NCI-H2107 treated with DMSO at 0.1 percent for 48 hours (cell line): ENCODE results near the gene ALOXE3.
"Not testable (repeated sequence)": the region's sequence is repeated elsewhere in the genome, so short reads cannot be mapped to it uniquely, and the experiment has no call there.

Experiments used
- DNase-seq: peaks from one replicate; lab custom pipeline; 2025; ENCODE audit not compliant: unreplicated experiment; lab: John Stamatoyannopoulos, UW

Gene ALOXE3

DNA sequence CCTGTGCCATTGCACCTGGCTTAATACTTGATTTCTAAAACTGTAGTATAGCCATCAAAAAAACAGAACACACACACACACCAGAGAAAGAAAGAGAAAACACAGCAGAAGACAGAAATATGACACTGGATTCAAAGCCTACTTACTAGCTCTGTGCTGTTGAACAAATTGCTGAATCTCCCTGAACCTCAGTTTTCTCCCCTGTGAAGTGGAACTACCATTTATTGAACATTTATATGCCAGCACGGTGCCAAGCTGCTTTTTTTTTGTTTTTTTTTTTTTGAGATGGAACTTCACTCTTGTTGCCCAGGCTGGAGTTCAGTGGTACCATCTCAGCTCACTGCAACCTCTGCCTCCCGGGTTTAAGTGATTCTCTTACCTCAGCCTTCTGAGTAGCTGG is 17.6 kb downstream of the ALOXE3 start:
- no peak for DNase-seq

DNA sequence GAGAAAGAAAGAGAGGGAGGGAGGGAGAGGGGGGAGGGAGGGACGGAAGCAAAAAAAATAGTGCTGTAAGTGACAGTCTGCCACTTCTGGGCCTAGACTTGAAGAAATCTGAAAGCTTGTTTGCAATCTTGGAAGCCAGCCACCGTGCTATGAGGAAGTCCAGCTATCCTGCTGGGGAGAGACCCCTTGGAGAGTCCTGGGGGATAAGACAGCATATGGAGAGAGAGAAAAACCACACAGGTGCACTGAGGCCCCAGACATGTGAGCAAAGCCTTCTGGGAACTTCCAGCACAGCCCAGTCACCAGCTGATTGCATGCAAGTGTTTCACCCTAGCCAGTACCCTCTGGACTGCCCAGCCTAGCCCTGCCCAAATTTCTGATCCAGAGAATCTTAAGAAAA is 18.2 kb downstream of the ALOXE3 start:
- no peak for DNase-seq

DNA sequence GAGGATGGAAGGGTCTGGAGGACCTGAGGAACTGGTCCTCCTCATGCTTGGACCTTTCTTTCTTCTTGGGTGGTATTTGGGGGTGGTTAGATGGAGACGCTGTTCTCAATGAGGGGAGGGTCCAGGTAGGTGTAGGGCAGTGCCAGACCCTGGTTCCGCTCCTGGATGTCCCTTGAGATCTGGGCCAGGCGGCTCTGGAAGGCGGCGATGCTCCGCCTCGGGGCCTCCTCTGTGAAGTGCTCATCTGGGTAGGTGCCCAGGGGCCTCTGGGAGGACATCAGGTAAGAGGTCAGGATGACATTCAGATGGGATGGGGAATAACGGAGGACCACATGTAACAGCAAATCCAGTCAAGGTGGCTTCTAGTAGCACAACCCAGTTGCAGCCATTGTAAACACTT is 21.8 kb downstream of the ALOXE3 start:
- DNase-seq = no peak

DNA sequence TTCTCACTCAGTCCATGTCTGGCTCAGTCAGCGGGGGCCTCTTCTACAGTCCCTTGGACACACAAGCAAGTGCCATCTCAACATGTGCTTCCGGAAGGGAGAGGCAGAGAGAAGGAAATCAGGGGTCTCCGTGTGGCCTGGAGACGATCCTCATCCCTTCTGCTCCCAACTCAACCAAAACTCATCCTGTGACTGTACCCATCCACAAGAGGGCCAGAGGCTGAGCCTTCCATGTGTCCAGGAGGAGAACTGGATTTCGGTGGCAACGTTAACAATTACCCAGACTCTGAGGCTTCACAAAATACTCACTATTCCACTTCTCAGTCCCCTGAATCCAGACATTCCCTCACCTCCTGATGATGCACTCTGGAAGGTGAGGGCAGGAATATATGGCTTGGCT is 23.0 kb downstream of the ALOXE3 start:
- DNase-seq = no peak

DNA sequence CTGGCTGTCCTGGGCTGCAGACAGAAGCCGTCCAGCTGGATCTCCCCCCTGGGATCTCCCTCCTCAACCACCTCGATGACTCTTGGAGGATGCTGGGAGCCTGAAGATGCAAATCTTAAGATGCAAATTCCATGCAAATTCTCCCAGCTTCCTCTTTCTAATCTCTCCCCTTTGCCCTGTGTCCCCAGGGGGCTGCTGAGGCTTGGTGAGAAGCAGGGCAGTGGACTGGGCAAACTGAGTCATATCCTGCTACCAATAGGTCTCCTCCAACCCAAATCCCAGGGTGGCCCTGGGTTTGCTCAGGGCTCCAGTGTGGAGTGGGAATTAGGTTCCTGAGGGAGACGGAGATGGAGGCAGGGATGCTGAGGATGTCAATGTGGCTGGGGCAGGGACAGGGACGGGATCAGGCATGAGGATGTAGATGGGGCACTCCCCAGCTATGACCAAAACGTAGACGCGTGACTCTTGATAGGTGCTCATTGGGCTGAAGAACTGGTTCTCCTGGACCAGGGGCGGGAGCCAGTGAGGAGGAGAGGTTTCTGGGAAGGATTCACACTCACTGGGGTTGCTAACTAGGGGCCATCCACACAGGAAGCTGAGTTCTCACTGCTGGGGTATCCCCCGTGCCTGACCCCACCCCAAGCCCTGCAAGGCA is 27.2 kb downstream of the ALOXE3 start:
- DNase-seq = no peak

DNA sequence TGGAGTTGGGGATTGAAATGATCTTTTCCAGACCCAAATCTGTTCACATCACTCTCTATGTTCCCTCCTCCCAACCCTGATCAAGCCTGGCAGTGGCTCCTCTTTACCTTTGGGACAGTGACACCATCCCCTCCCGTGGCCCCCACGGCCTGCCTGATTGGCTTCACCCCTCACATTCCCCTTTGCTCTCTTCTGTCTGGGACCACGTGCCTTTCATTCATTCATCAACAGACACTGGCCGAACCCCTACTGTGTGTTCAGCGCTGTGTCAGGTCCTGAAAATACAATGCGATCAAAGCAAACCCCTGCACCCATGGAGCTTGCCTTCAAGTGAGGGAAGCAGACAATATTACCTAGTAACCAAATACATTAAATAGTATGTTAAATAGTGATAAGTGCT is 28.6 kb downstream of the ALOXE3 start:
- no peak for DNase-seq

DNA sequence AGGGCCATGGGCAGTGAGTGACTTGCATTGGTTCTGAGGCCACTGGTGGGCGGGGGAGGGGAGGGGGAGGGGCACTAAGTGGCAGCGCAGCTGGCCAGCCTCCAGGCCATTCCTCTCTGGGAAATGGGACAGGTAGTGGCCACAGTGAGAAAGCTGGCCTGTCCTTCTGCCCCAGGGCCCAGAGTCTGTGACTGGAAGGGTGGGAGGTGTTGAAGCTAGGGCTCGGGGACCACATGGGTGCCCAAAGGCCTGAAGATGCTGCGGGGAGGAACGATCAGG is 30.4 kb downstream of the ALOXE3 start:
- DNase-seq = no peak

DNA sequence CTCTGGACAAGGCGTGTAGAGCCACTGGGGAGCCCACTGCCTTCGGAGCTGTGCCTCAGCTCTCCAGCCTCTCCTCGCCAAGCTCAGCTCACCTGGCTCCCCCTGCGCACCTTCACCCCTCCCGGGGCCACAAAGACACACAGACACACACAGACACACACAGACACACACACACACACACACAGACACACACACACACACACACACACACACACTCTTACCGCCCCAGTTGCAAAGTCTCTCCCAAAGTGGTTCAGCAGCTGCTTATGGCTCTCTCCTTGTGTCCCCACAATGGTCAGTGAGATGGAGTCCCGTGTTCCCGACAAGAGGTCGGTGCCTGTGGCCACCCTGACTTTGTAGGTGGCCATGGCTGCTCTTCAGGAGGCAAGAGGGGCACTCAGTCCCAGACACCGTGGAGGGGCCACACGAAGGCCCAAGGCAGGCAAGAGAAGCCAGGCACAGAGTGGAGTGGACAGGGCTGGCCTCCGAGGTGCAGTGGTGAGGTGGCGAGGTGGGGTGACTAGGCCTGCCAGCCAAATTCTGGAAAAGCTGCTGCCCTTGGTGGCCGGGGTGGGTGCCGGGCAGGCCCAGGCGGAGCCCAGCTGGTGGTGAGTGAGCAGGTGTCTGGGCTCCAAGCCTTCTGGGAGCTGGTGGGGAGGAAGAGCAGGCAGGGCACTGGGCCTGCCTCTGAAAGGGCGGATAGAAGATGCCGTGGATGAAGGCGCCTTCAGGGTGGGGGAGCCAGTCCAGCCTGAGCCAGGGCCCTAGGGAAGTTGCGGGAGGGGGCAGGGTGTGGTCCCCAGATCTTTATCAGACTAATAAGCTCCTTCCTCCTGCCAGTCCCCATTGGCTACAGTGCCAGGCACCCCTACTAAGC is 31.0 kb downstream of the ALOXE3 start, which contains the start of gene ALOX12B:
Gene ALOX12B (minus strand): TSS at position 642 of the 877 bp plus-strand sequence. CDS start 274 bp downstream, at position 368.
- DNase-seq = no peak

DNA sequence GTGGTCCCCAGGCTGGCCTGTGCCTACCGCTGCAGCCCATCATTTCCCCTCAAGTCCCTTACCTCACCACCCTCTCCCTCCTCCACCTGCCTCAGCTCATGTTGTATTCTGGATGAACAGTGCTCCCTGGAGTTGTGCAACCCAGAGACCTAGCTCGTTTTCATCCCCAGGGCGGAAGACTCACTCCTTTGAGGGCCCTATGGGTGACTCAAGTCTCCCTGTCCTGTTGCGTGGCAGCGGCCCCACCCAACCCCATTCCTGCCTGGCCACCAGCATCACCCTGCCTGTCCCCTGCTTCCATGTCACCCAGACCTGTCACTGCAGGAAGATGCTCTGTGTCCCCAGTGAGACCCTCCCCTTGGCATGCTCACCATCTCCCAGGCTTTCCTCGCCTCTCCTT is 34.1 kb downstream of the ALOXE3 start:
- DNase-seq = no peak

DNA sequence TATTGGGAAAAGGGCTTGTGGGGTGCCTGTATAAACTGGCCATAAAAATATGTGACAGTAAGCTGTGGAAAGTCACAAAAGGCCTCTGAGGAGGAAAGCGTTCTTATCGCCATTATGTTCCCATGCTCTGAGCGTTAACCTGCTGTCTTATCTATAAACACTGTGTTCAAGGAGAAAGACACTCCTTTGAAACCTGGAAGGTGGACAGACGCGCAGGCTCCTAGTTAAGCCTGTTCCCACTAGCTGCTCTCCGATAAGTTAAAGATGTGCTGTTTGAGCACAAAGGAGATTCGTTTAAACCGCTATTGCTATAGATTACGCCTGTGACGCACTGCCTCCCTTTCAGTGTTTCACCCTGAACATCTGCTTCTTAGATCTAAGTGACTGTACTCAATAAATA is 36.0 kb downstream of the ALOXE3 start:
- DNase-seq = no peak

DNA sequence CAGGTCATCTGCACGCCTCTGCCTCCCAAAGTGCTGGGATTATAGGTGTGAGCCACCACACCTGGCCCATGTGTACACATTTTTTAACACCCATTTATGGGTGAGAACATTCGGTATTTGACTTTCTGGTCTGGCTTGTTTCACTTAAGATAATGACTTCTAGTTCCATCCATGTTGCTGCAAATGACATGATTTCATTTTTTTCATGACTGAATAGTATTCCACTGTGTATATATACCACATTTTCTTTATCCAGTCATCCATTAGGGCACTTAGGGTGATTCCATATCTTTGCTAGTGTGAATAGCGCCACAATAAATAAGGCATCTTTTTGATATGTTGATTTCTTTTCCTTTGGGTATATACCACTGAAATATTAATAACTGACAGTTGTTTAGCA is 36.4 kb downstream of the ALOXE3 start:
- no peak for DNase-seq

DNA sequence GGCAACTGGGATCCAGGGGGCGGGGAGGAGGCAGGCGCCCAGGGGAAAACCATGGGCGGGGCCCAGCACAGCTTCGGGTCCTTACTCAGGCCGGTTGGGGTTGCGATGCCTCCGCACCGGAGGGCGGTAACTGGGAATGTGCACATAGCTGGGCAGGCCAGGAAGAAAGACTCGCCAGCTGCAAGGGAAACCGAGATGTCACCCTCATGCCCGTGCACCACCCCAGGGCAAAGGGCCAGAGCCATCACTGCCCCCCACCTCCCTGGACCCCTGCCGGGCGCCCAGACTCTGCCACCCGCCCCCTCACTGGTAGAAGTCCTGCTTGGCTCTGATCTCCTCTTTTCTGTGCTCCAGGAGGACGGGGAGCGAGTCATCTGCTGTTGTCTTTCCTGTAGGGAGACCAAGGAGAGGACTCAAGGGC is 37.5 kb downstream of the ALOXE3 start:
- no peak for DNase-seq

DNA sequence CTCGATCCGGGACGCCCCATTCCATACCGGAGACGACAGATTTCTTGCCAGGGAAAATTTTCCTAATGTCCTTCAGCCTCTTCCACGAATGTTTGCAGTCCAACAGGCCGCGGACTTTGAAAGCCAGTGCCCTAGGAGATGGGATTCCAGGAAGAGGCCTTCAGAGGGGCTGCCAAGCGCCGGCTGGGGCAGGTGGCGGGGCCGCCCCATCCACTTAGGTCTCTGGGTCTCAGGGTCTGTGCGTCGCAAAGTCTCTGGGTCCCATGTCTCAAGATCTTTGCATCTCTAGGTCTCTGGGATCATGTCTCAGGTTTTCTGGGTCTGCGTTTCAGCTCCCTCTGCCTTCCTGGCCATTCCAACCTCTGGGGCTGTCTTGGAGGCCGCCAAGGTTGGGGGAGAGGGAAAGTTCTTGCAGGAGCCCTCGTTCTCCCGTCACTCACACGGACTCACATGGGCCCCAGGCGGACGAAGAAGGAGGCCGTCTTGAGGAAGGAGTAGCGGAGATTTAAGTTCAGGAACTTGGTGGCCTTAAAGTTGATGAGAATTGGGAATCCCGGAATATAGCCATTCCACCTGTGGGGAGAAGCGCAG is 38.0 kb downstream of the ALOXE3 start:
- DNase-seq = no peak

DNA sequence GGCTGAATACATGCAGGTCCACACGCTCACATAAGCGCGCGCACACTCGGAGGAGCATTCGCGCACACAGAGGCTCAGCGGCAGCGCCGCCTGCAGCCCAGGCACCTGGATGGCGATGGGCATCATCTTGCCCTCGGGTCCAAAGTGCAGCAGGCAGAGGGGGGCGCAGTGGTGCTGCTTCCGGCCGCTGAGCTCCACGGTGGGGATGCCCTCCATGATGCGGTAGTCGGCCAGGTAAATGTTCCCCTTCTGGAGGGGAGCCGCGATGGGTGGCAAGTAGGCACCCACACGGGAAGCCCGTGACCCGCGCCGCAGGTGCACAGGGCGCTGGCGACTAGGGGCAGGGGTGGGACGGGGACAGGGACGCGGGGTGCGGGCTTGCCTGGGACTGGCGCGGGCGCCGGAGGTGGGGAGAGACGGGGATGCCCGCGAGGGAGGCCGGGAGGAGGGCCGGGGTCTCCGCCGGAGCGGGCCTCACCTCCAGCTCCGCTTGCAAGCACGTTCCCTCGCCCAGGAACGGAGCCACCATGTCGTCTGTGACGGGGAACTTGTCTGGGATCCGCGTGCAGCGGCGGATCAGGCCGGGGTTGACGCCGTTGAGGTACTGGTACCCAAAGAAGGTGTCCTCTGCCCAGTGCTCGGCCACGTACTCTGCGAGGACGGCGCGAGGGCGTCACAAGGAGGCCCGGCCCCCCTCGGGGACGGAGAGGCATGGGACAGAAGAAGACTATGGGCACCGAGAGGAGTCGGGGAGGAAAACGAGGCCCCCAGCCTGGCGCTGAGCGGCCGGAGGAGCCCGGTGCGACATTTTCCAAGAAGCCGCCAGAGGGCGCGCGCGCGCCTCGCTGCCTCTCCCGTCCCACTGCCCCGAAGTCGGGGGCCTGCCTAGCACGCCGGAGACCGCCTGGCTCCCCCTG is 38.8 kb downstream of the ALOXE3 start:
- DNase-seq = peak; percentile 41

DNA sequence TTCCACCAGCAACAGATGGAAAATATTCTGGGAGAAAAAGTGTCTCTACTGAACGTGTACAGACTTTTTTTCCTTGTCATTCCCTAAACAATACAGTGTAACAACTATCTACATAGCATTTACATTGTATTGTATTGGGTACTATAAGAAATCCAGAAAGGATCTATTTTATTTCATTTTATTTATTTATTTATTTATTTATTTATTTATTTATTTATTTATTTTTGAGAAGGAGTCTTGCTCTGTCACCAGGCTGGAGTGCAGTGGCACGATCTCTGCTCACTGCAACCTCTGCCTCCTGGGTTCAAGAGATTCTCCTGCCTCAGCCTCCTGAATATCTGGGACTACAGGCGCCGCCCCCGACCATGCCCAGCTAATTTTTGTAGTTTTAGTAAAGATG is 40.4 kb downstream of the ALOXE3 start:
- not testable (repeated sequence) for DNase-seq

DNA sequence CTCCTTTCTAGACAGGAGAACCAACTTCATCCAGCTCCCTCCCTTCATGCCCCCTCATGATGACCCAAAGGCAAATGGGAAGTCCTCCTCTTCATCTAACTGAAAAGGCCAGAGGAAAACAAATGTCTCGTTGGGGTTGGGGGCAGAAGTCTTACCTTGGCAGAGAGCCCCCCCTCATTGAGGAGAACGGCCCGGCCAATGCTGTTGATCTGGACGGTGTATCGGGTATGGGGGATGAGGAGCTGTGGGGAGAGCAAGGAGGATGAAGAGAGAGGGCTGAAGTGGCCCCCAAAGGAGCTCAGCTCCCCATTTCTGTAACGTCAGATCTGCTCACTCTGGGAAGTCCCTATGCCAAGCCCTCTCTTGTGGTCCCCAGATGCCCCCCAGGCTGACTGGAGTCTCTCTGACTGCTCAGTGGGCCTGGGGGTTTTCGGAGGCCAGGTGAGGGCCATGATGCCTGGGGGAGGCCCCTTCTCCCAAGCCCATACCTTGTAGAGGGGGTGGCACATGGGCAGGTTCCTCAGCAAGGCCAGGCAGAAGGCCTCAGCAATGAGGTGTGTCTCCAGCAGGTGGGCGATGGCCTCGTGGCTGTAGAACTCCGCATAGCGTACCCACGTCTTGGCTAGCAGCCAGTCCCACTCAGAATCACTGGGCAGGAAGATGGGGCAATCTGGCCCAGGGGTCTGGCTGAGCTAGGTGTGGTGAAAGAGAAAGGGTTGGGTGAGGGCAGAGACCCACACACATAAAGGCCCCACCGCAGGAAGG is 41.6 kb downstream of the ALOXE3 start:
- DNase-seq = no peak

DNA sequence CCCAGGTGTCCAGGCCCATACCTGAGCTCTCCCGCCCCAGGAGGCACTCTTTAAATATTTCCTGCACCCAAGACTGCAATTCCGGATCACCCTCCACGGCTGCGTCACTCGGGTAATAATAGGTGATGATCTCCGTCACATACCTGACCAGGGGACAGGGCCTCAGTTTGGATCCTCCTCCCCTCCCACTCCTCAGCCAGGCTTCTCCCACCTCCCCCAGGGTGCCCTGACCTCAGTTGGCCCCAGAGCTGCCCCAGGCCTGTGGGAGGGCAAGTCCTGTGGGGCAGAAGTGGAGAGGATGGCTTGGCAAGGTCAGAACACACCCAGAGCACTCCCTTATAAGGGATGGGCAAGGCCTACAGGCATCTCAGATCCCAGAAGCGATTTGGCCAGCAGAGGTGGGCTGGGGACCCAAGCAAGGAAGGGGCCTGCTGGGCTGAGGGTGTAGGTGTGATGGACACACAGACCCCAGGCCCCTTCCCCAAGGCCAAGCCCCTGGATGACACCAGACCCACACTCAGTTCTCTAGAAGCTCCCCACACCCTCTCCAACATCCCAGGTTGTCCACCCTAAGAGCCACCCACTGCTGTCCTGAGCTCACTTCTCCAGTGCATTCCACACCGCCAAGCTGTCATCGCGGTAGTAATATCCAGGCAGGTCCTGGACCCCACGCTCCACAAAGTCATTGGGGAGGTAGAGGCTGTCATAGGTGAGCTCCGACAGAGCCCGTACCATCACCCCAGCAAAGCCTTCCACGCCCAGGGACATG is 42.6 kb downstream of the ALOXE3 start:
- DNase-seq = no peak

DNA sequence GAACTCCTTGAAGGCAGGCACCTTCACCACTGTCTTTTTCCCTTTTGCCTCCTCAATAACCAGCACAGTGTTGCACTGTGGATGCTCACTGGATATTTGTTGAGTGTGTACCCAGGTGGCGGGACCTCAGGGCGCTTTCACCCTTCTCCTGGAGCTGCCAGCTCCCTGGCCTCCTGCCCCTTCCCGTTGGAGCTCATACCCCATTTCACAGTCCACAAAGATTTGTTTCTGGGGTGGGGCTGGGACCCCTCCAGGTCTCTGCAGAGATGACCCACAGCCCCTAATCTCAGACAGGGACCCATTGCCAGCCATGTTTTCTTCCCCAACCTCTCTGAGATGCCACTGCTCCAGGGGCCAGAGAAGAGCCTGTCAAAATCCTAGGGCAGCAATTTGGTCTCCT is 43.2 kb downstream of the ALOXE3 start:
- DNase-seq = no peak

DNA sequence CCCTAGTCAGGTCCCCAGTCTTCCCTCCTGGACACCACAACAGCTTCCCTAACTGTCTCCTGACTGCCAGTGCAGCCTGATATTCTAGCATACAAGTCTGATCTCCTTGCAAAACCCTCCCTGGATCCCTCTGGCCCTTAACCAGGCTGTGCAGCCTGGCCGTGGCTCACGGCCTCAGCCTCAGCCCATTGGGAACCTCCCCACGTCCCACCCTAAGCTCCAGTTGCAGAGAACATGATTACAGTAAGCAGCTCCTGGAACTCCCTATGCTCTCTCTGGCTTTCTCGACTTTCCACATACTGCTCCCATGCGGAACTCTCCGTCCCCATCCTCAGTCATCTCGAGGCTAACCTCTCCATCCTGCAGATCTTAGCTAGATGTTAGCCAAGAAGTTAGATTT is 43.8 kb downstream of the ALOXE3 start:
- DNase-seq = no peak
